HUDEP-2 (cell line): ENCODE data around the gene GLMN.

Experiments
- DNase-seq, 76 experiments: peaks; one replicate each; lab custom pipeline; 2025; ENCODE audit not compliant: unreplicated experiment in 76 of 76; lab: John Stamatoyannopoulos, UW

Gene GLMN, protein sequence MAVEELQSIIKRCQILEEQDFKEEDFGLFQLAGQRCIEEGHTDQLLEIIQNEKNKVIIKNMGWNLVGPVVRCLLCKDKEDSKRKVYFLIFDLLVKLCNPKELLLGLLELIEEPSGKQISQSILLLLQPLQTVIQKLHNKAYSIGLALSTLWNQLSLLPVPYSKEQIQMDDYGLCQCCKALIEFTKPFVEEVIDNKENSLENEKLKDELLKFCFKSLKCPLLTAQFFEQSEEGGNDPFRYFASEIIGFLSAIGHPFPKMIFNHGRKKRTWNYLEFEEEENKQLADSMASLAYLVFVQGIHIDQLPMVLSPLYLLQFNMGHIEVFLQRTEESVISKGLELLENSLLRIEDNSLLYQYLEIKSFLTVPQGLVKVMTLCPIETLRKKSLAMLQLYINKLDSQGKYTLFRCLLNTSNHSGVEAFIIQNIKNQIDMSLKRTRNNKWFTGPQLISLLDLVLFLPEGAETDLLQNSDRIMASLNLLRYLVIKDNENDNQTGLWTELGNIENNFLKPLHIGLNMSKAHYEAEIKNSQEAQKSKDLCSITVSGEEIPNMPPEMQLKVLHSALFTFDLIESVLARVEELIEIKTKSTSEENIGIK

DNA sequence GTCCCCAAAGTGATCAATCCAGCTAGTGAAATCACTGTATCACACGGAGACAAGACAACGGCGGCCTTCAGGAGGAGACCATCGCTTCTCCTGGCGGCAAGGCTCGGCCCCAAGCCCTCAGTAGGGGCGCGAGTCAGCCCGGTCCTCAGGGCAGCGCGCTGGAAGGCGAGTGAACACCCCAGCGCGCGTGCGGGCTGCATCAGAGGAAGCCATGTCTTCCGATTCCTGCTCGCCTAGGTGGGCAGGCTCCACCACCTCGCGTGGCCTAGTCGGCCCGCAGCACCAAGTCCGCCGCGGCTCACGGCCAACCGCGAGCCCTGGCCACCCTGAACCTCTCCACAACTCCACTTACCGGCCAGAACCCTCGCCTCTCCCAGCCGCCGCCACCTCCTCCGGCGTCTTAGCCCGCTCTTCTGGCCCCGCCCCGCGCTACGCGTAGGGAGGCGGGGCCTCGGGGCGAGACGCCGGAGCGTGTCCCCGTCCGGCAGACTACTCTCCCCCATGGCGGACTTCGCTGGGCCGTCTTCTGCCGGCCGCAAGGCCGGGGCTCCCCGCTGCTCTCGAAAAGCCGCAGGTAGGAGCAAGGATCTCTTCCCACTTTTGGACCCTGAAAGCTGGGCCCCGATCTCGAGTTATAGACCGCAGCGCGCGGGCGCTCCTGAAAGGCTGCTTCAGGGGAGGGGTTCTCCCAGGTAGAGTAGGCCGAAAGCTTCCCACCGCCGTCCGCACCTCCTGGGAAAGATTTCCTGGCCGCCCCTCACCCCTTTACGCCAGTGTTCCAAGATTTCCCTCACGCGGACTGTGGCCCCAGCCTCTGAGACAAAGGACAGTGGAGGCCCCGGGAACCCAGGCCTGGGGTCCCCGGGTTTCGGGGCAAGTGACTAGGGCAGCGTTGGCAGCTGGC, at the start of gene GLMN, which contains the start of gene RPAP2:
GLMN (minus strand) TSS at position 415 of the 904 bp plus-strand sequence. CDS start 988 bp downstream, outside the sequence.
RPAP2 (plus strand) TSS at position 487 of the 904 bp plus-strand sequence; CDS start at position 502, 15 bp downstream.
- DNase-seq, result peak in 71 of 76 experiments; percentile 21 to 77 (median 60)

DNA sequence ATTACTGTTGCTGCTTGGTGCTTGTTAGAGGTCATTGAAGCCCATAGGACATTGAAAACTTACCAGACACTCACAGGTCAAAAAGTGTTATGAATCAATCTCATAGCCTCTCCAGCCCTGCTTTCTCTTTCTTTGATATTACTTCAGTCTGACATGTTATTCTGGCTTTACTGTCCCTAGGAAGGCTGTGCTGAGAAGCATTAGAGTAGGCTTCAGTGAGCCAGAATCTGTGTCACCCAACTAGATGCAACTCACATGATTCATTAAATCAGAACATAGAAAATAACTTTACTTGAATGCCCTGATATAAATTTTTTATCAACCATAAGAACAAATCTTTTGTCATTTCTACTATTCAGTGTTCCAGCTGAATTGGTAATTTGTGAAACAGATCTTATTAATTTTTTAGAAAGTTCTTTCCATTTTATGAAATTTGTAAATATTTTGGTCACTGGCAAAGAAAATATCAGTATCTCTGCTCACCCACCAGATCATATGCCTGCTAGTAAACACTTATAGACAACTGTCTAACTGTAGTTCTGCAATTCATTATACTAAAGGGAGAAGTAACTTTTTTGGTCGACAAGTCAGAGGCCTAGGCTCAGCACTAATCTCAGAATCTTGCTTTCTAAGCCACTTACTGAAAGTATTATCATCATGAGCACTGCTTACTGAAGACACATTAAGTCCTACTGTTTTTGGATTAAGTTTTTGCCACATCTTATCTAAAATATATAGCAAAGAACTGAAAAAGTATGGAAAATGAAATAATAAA, 48.3 kb upstream of the GLMN start:
- DNase-seq, result no peak

DNA sequence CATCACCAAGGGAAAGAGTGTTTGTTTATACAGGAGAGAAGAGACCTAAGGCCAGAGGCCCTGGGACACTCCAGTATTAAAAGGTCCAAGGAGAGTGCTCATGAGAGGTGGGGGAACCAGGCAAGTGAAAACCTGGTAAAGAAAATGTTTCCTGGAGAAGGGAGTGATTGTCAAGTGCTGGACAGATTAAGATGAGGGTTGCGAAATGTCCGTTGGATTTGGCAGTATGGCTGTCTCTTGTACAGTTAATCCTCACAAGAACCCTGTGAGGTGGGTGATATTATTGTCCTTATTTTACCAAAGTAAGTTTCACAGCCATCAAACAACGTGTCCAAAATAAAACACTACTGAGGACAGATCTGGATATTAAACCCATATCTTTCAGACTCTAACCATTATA, 44.3 kb upstream of the GLMN start:
- no peak for DNase-seq

DNA sequence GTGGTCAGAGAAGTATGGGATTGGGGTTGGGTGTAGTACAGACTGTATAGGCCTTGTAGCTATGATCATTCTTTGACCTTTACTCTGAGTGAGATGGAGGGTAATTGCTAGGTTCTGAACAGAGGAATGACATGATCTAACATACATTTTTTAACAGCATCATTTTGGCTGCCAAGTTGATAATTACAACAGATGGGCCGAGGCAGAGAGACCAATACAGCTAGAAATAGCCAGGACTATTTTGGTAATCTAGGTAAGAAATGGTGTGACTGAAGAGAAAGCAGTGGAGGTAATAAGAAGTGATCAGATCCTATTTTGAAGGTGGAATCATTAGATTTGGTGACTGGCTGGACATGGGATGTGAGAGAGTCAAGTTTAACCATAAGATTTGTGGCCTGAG, 43.6 kb upstream of the GLMN start:
- no peak for DNase-seq

DNA sequence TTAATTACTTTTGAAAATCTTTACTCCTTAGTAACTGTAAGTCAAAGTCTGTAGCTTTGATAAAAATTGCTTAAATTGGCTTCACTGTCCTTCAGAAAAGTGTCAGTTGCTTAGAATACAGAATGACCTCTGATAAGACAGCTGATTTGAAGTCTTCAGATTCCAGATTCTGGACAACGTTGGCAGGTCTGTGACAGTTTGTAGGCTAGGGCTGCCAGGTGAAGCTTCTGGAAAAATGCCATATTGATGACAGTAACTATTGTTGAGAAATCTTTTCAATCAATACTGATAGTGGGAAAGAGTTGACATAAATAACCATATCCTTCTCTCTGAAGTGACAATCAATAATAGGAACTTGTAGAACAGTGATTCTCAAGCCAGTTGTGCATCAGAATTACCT, 41.4 kb upstream of the GLMN start:
- no peak for DNase-seq

DNA sequence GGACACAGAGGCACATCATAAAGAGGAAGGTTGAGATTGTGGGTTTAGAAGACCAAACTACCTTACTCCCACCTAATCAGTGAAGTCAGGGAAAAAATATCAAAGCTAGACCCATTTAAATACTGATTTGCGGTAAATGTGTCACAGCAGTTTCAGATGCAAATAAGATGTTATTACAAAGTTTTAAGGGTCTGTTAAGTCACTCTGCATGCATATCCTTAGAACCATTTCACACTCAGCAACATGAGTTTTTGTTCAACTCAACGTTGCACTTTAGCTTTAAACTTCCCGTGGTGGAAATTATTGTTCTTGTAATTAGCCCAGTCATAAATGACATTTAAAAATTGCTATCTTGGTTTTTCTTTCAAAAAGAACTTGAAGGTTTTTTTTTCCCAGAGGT, 34.9 kb upstream of the GLMN start:
- no peak for DNase-seq

DNA sequence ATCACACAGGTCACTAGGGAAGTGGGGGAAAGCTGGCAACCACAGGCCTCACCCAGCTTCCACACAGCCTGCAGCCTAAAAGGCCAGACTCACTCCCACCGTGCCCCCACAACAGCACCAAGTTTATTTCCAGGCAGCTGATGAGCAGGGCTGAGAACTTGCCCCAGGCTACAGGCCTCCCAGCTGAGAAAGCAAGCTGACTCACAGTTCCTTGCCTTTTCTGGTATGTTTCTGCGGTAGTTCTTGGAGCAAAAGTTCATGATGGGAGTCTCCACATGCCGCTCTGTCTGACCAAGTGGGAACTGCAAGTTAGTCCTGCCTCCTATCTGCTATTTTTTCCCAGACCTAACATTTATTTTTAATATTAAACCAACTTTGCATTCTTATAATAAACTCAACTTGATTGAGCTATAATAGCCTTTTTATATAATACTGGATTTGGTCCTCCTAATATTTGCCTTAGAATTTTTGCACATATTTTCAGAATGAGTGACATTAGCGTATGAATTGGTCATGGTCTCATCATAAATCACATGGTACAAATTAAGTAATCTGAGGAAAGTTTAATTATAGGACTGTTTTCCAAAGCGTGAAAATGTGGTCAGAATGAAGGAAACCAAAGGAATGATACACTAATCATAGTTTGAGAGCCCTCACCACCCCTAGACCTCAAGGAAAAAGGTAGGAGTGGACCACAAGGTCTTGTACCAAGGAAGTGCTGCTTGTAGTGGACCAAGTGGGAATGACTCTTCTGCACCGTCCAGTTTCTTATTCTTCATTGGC, 30.8 kb upstream of the GLMN start:
- DNase-seq, result no peak

DNA sequence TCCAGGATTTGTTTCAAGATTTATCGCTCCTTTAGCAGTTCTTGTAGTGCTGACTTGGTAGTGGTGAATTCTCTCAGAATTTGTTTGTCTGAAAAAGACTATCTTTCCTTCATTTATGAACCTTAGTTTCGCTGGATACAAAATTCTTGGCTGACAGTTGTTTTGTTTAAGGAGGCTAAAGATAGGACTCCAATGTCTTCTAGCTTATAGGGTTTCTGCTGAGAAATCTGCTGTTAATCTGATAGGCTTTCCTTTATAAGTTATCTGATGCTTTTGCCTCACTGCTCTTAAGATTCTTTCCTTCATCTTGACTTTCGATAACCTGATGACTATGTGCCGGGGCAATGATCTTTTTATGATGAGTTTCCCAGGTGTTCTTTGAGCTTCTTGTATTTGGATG, 29.0 kb upstream of the GLMN start:
- no peak for DNase-seq

DNA sequence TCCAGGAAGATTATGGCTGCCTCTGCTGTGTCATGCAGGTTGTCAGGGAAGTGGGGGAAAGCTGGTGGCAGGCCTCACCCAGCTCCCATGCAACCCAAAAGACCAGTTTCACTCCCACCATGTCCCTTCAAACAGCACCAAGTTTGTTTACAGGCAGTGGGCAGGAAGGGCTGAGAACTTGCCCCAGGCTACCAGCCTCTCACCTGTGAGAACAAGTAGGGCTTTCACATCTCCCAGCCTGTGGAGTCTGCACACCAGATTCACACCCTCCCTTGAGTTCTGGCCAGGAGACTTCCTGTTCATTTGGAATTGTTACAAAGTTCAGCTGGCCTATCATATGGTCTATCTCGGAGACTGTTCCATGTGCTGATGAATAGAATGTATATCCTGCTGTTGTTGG, 27.9 kb upstream of the GLMN start:
- no peak for DNase-seq

DNA sequence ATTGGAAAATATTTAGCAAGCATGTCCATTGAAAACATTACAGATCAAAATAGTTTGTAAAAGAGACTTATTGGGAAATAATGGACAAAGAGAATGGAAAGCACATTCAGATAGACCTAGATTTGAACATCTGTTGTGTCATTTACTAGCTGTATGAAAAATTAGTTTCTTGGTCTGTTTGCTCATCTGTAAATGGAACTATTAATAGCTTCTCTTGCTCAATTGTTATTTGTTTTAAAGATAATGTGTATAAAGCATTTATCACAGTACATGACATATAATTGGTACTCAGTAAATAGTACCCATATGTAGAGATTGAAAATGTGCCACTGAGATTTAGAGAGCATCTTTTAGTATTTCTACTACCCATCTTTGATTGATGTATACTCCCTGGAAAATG, 26.0 kb upstream of the GLMN start:
- no peak for DNase-seq

DNA sequence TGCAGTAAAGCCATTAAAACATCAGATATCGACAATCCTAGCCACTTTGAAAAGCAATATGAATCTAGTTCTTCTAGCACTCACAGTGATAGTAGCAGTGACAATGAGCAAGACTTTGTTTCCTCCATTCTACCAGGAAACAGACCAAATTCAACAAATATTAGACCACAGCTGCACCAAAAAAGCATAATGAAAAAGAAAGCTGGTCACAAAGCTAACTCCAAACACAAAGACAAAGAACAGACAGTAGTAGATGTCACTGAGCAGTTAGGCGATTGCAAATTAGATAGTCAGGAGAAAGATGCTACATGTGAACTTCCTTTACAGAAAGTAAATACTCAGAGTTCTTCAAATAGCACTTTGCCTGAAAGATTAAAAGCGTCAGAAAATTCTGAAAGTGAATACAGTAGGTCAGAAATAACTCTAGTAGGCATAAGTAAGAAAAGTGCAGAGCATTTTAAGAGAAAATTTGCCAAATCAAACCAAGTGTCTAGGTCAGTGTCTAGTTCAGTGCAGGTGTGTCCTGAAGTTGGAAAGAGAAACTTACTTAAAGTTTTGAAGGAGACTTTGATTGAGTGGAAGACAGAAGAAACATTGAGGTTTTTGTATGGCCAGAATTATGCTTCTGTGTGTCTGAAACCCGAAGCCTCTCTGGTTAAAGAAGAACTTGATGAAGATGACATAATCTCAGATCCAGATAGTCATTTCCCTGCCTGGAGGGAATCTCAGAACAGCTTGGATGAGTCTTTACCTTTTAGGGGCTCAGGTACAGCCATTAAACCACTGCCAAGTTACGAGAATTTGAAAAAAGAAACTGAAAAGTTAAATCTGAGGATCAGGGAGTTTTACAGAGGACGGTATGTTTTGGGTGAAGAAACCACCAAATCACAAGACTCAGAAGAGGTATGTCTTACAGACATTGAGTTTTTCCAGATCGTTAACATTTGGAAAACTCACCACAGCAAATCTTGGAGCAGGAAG, 25.0 kb upstream of the GLMN start:
- no peak for DNase-seq

DNA sequence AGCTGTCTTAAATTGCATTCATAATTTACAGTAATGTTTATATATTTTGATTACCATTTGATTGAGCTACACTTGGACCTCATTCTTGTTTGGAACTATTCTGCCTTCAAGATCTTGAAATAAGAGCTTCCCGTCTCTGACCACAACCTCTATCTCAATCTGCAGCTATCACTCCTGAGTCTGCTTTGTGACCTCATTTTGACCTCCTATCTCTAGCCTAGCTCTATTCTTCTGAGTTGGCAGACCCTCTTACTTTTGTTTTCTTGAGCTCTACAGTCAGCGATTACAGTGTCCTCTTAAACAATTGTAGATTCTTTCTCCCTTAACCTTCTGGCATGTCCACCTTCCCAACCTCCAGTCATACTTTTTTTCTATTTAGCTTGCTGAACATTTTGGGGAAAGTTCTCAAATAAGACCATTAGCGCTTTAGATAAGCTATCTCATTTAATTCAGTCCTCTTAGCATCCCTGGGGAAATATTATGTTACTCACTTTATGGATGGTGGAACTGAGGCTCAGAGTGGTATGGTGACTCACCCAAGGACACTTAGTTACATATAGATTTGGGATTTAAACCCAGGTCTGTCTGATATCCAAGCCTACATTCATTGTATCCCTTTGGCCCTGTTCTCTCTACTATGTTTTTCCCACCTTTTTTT, 19.2 kb upstream of the GLMN start:
- DNase-seq, result peak in 14 of 76 experiments; percentile 3 to 36 (median 12)

DNA sequence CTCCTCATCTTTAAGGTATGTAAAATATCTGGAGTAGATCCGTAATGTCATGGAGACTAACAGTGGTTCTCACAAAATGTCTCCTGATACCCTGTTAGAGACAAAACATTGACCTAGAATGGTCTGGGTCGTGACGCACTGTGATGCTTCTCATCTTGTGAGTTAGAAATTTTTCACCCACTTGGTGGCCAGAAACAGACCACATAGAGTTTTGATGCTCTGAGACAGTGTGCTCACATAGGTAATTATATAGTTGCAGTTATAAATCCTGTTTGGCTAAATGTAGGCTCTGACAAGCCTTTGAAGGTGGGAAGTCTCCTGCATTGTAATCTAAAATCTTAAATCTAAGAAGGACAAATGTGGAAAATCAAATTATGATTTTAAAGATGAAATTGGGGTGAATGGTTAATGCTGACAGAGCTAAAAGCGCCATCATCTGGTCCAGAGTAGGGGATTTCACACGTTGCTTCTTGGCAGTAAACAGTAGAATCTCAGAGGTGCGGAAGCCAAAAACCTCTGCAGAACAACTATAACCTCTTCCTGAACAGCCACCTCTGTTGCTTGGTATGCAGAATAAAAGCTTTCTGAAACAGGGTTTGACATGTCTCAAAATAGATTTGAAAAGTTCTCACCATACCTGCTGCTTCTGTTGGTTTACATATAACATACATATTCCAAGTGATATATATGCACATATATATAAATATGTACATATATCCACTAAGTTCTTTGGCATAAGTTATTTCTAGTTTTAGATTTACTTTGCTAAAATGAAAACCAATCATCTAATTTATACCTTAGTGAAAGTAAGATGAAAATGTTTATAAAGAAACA, 17.2 kb upstream of the GLMN start:
- DNase-seq, result no peak

DNA sequence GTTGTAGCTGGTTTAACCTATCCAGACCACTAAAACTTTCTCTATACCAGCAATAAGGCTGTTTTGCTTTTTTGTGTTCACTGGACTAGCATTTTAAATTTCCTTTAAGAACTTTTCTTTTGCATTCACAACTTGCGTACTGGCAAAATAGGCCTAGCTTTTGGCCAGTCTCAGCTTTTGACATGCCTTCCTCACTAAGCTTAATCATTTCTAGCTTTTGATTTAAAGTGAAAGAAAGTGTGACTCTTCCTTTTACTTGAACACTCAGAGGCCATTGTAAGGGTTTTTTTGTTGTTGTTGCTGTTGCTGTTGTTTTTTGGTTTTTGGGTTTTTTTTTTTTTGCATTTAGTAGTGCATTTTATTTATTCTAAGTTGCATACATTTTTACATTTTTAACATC, 15.2 kb upstream of the GLMN start:
- DNase-seq, result no peak

DNA sequence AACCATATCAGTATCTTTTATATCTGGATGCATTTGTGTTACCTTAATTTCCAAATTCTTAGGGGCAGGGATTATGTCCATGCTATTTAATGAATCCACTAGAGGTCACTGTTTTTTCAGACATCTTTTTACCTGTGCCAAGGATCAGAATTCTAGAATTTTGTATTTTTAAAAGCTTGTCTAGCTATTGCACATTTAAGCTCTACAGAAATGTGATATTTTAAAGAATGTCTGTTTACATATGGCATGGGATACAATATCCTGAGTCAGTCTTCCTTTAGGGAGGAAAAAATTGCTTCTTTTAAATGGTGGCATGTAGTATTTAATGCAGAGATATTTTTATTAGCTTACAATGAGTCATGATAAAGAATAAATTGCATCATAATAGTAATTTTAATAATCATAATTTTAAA, 11.4 kb upstream of the GLMN start:
- peak in 5 of 76 experiments; percentile 2 to 14 (median 5) for DNase-seq

DNA sequence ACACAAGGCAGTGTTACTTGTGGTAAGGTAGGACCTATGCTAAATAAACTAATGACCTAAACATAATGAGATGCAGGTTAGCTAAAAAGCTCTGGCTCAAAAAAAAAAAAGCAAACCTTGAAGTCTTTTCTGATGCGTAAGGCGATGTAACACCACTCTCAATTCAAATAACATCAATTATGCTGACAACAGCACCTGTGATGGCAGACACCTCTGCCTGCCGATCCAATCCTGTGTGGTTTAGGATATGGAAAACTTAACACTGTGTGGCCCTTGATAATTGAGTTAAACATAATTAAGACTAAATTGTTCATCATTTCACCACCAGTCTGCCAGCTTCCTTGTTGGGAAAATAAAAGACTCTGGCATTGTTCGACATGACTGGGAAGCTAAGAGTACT, 9.2 kb upstream of the GLMN start:
- no peak for DNase-seq

DNA sequence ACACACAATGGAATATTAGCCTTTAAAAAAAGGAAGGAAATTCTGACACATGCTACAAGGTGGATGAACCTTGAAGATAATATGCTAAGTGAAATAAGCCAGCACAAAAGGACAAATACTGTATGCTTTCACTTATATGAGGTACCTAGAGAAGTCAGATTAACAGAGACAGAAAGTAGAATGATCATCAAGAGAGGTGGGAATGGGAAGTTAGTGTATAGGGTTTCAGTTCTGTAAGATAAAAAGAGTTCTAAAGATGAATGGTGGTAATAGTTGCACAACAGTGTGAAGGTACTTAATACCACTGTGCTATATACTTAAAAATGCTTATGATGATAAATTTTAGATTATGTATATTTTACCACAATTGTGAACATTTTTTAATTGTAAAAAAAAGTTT, 7.2 kb upstream of the GLMN start:
- DNase-seq, result no peak
